GM21381 (cell line): ENCODE measurements around the gene ZWINT.
A peak's percentile ranks its signal among the peaks of the same experiment; 100 is the strongest.

ENCODE experiments used
- ATAC-seq: cut with Tn5 transposase; IDR thresholded peaks from one replicate; pipeline ENCODE4 v1.9.1; 2021; ENCODE audit warnings: mild to moderate bottlenecking, moderate library complexity; ENCODE audit not compliant: unreplicated experiment

The ZWINT gene

GRCh38 chr10:56360967-56361612 lies at the start of gene ZWINT:
ZWINT (minus strand) TSS chr10:56361259; CDS start chr10:56361236, 23 bp downstream.
- peak; percentile 99 for ATAC-seq

- no peak for ATAC-seq
Measured at GRCh38 chr10:56383806-56384205, 22.7 kb upstream of the ZWINT start.

- ATAC-seq = no peak
Measured at GRCh38 chr10:56370217-56371113, 9.4 kb upstream of the ZWINT start.

- ATAC-seq = no peak
Measured at GRCh38 chr10:56360583-56360966, 484 bp downstream of the ZWINT start.

- ATAC-seq = no peak
Measured at GRCh38 chr10:56359837-56360236, 1.2 kb downstream of the ZWINT start.

- ATAC-seq = no peak
Measured at GRCh38 chr10:56357018-56357417, 4.0 kb downstream of the ZWINT start.

GRCh38 chr10:56351909-56352630 lies 9.0 kb downstream of the ZWINT start:
- ATAC-seq = no peak

- ATAC-seq = no peak
Measured at GRCh38 chr10:56349611-56350010, 11.4 kb downstream of the ZWINT start.

- no peak for ATAC-seq
Measured at GRCh38 chr10:56348101-56348500, 13.0 kb downstream of the ZWINT start.

GRCh38 chr10:56346845-56347415 lies 14.1 kb downstream of the ZWINT start:
- no peak for ATAC-seq

- no peak for ATAC-seq
Measured at GRCh38 chr10:56341612-56342011, 19.4 kb downstream of the ZWINT start.

- no peak for ATAC-seq
Measured at GRCh38 chr10:56329961-56330360, 31.1 kb downstream of the ZWINT start.

GRCh38 chr10:56327118-56327517 lies 33.9 kb downstream of the ZWINT start:
- ATAC-seq = no peak

GRCh38 chr10:56319386-56319785 lies 41.7 kb downstream of the ZWINT start:
- ATAC-seq = peak; percentile 96

GRCh38 chr10:56318816-56319215 lies 42.2 kb downstream of the ZWINT start:
- peak; percentile 31 for ATAC-seq

GRCh38 chr10:56317603-56318002 lies 43.5 kb downstream of the ZWINT start:
- ATAC-seq = no peak

GRCh38 chr10:56316603-56317002 lies 44.5 kb downstream of the ZWINT start:
- ATAC-seq = no peak
